Right cardiac atrium (tissue), 5 donors: ENCODE results near the gene FHIT. TPM values are rescaled to one million over a fixed set of nuclear protein-coding genes. Genes with fewer than 3 reads are reported as not detected.
"Not testable (repeated sequence)": the region's sequence is repeated elsewhere in the genome, so short reads cannot be mapped to it uniquely, and the experiment has no call there.

Source experiments
- ATAC-seq, 2 donors: fragments of 200-7000 bp; cut with Tn5 transposase; one replicate each; pipeline versions ENCODE4 v1.8.0 to v1.9.1; 2020; ENCODE audit warnings: moderate library complexity in 2 of 2, mild to moderate bottlenecking in 1 of 2
- DNase-seq, 3 donors: peaks; one replicate each; pipeline ENCODE4 v3.0.0-alpha.2; 2020
- H3K27ac ChIP-seq: one replicate; pipeline ENCODE4 v1.5.1; 2013; ENCODE audit warnings: mild to moderate bottlenecking, low read length, control low read depth, moderate library complexity
- H3K27me3 ChIP-seq: one replicate; pipeline ENCODE4 v1.6.1; 2013; ENCODE audit not compliant: control insufficient read depth, insufficient read depth
- H3K4me1 ChIP-seq: one replicate; pipeline ENCODE4 v1.6.1; 2013; ENCODE audit warnings: low read length; ENCODE audit not compliant: control insufficient read depth, insufficient read depth
- H3K4me3 ChIP-seq: one replicate; pipeline ENCODE4 v1.5.1; 2013; ENCODE audit warnings: low read length, control low read depth
- H3K9me3 ChIP-seq: one replicate; pipeline ENCODE4 v1.6.1; 2013; ENCODE audit warnings: low read length; ENCODE audit not compliant: control insufficient read depth
- WGBS: extraction: QIAGEN DNeasy Blood & Tissue Kit; methylation state at CpG from one replicate; pipeline ENCODE4 v1.1.7; 2013; 5-methylcytosine and 5-hydroxymethylcytosine counted together
- intact Hi-C, 4 donors: fragments of 100-400 bp; cut with DNase I; formaldehyde crosslinking; loops; one replicate each; pipeline versions ENCODE4 v1.11.0 to v1.14.0; 2022 to 2023
- polyA plus RNA-seq: library from polyadenylated mRNA; stranded (reverse); fragments of 200-250 nt; gene quantifications from one replicate; pipeline ENCODE4 v1.2.3, GENCODE V29; 2013
- total RNA-seq, 4 donors: library from RNA; stranded (reverse); fragmentation: NEBNext Ultra II Directional; extraction: Animal tissue kit (Norgen Biotek cat#: 25700); gene quantifications; one replicate each; pipeline ENCODE4 v1.2.1, GENCODE V29; 2021
- donor health status: healthy with polysubstance abuse.
- donor health status: DM: no; HTN: yes; CAD: no.
- donor health status: DM: no; HTN: no; CAD: no.
- donor health status: DM: no; HTN: yes; CAD: no; lungs with severe emphysema.
- donor health status: DM: yes; HTN: yes; CAD: no.

Gene FHIT
- total and polyA plus RNA-seq, 5 donors: 16.5 to 25.8 (median 21.4) TPM

DNA sequence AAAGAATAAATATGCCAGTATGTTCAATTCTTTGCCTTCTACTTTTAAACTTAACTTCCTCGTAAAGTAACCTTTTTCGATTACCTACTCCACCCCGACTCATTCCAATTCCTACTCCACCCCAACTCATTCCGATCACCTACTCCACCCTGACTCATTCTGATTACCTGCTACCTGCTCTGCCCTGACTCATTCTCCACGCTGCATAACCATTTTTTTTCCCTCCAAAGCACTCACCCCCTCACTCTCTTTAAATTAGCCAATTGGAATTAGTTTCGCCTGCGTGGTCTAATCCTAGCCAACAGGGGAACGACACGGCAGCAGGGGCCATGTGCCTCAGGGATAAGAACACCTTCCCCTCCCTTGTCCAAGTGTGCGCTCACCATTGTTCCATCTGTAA, 362.3 kb downstream of the FHIT start:
- H3K27ac ChIP-seq, ATAC-seq, DNase-seq, intact Hi-C loops, H3K27me3 ChIP-seq, H3K4me3 ChIP-seq, H3K9me3 ChIP-seq, H3K4me1 ChIP-seq: not testable (repeated sequence)
- WGBS: 94% methylated on average over 10 of the region's 10 CpGs

DNA sequence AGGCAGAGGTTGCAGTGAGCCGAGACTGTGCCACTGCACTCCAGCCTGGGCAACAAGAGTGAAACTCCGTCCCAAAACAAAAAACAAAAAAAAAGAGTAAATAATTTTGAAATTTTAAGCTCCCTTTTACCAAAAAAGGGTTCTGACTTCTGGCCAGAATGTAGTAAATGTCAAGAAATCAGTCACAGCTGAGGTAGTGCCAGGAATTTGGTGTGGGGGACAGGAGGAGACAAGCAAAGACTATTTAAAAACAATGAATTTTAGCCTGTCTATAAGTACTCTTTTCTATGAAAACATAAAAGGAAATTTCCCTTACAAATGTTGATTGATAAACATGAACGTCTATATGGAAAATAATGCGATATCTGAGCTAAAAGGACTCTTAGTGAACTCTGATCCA, 363.7 kb downstream of the FHIT start:
- intact Hi-C loops: no loop called here
- no peak for ATAC-seq
- H3K27ac ChIP-seq: no peak overlapping the region
- DNase-seq: no peak
- no peaks in the 10 kb centered on the region for H3K9me3 ChIP-seq
- WGBS: 85% methylated on average over 4 of the region's 4 CpGs
- no peaks in the 10 kb centered on the region for H3K27me3 ChIP-seq
- H3K4me1 ChIP-seq: no peaks in the 10 kb centered on the region
- no peak overlapping the region for H3K4me3 ChIP-seq

DNA sequence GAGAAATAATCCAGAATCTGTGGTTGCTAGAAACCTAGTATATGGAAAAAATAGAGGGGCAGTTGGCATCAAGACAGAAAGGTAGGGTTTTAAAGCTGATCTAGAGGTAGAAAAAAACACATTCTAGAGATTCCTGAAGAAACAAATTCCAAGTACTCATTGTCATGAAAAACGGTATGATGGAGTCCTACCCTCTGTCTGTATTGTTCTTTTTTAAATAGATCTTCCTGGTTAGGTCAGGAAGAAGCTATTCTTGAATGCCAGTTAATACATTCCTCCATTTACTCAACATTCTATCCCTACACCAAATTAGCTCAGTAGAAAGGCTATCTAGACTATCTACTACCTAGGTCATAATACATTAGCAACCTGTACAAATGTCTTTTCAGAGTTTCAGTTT, 364.7 kb downstream of the FHIT start:
- ATAC-seq: no peak
- no peaks in the 10 kb centered on the region for H3K27me3 ChIP-seq
- no peak overlapping the region for H3K4me3 ChIP-seq
- DNase-seq: no peak
- WGBS: 62% methylated on average over 1 of the region's 1 CpG
- H3K9me3 ChIP-seq: no peaks in the 10 kb centered on the region
- no peaks in the 10 kb centered on the region for H3K4me1 ChIP-seq
- no peak overlapping the region for H3K27ac ChIP-seq
- intact Hi-C loops: no loop called here

DNA sequence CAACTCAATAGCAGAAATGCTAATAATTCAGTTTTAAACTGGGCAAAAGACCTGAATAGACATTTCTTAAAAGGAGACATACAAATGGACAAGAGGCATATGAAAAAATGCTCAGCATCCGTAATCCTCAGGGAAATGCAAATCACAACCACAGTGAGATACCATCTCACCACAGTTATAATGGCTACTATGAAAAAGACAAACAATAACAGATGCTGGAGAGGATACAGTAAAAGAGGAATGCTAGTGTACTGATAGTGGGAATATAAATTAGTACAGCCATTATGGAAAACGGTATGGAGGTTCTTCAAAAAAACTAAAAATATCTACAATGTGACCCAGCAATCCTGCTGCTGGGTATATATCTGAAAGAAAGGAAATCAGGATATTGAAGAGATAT, 367.2 kb downstream of the FHIT start:
- no peak for ATAC-seq
- 62% methylated on average over 2 of the region's 2 CpGs for WGBS
- Histone ChIP-seq H3K9me3 (no peaks in the 10 kb centered on the region), H3K4me3 (no peak overlapping the region), H3K27ac (no peak overlapping the region), H3K4me1 (no peaks in the 10 kb centered on the region), H3K27me3 (no peaks in the 10 kb centered on the region)
- no peak for DNase-seq
- intact Hi-C loops: no loop called here

DNA sequence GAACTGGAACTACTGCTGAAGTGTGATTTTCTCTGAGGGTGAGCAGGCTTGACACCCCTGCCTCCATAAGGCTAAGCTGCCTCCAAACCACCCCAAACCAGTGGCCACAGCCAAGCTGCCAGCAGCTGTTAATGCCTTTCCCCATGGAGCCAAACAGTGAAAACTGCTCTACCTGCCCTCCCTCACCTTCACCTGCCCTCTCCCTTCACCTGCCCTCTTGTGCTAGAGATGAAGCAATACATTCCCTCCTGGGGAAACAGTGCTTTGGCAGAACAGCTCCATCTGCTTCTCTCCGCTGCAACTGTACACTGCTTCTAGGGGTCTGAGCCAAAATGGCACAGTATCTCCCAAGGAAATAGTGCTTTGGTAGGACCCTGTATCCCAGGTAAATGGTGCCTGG, 374.1 kb downstream of the FHIT start:
- Histone ChIP-seq H3K9me3 (no peaks in the 10 kb centered on the region), H3K27me3 (no peaks in the 10 kb centered on the region), H3K4me1 (no peaks in the 10 kb centered on the region), H3K4me3 (no peak overlapping the region), H3K27ac (no peak overlapping the region)
- DNase-seq (no peak), ATAC-seq (no peak)
- 96% methylated on average over 1 of the region's 1 CpG for WGBS
- intact Hi-C loops: no loop called here

DNA sequence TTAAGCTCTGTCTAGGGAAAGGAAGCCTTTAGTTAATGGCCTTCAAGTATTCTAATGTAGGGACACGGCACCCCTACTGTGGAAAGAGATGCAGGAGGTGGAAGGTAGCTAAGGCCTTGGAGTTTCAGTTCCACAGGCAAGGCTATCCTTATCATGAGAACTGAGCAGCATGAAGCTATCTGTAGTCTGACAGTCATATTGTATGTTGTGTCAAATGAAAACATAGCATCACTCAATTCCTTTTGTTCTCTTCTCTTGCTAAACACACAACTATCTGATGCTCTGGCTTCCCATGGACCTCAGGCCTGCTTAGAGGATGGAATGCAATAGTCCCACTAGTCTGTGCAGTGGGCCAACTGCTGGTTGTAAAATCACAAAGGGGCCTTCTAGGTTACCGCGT, 380.9 kb downstream of the FHIT start:
- no peaks in the 10 kb centered on the region for H3K9me3 ChIP-seq
- H3K27ac ChIP-seq: no peak overlapping the region
- H3K27me3 ChIP-seq: no peaks in the 10 kb centered on the region
- 88% methylated on average over 3 of the region's 3 CpGs for WGBS
- intact Hi-C loops: no loop called here
- DNase-seq (no peak), ATAC-seq (no peak)
- H3K4me1 ChIP-seq: no peaks in the 10 kb centered on the region
- no peak overlapping the region for H3K4me3 ChIP-seq

DNA sequence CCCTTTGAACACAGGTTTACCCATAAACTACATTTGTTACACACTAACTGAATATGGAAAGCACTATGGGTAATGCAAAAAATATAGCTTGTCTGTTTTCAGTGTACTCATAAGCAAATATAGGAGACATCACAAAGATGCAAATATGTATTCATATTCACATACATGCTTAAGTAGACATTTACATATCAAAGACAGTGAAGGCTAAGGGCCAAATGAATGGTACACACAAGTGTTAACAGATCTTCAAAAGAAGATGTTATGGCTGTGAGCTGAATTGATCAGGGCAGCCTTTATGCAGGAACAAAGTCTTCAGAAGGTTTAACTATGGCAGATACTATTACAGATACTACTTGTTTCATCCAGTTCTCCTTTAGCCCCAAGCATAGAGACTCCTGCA, 384.1 kb downstream of the FHIT start:
- intact Hi-C loops: no loop called here
- Histone ChIP-seq H3K9me3 (no peaks in the 10 kb centered on the region), H3K27ac (no peak overlapping the region), H3K27me3 (no peaks in the 10 kb centered on the region), H3K4me1 (no peaks in the 10 kb centered on the region), H3K4me3 (no peak overlapping the region)
- ATAC-seq (no peak), DNase-seq (no peak)

DNA sequence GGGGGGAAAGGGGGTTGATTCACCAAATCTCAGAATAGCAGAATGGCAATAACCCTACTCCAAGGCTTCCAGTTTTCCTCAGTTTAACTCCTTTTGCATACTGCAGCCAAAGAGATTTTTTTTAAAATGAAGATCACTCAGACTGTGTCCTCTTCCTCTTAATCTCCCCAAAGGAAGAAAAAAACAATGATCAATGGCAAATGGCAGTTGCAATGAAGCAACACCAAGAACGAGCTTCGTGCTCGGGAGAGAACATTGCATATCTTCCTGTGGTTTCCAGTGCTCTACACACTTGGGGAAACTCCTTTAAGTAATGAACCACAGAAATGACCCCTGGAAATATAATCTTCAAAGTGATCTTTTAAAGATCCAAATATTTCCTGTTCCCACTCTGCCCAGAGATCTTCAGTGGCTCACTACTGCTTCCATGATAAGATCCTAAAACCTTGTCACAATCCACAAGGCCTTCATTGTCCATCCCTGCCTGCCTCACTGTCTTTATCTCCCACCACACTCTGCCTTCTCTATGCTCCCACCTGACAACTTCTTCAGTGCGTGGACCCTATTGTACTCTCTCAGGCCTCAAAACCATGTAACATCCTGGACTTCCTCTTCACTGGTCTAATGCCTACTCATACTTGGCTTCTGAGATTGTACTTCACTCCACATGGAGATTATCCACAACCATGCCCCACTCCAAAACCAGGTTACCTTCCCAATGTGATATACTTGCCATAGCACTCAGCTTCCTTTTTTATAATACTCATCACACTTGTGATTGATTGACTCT, 394.8 kb downstream of the FHIT start:
- Histone ChIP-seq H3K9me3 (no peaks in the 10 kb centered on the region), H3K4me1 (no peaks in the 10 kb centered on the region), H3K4me3 (no peak overlapping the region), H3K27ac (no peak overlapping the region), H3K27me3 (no peaks in the 10 kb centered on the region)
- no peak for DNase-seq
- 80% methylated on average over 4 of the region's 4 CpGs for WGBS
- ATAC-seq: no peak
- intact Hi-C loops: no loop called here

DNA sequence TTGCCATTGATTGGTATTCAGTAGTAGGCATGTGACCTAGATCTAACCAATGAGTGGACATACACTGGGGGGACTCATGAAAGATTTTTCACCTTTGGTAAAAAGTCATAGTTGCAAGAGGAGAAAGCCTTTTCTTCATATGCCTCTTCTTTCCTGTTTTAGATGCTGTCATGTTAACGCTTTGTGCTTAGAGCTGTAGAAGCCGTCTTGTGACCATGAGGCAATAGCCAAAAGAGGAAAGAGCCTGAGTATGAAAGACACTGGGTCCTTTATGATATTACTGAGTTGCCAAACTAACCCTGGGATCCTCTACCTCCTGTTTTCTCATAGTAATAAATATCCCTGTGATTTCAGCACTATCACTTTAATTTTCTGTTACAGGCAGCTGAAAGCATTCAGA, 396.0 kb downstream of the FHIT start:
- intact Hi-C loops: no loop called here
- WGBS: 85% methylated on average over 2 of the region's 2 CpGs
- H3K27me3 ChIP-seq: no peaks in the 10 kb centered on the region
- no peak overlapping the region for H3K27ac ChIP-seq
- no peaks in the 10 kb centered on the region for H3K9me3 ChIP-seq
- H3K4me3 ChIP-seq: no peak overlapping the region
- no peaks in the 10 kb centered on the region for H3K4me1 ChIP-seq
- DNase-seq (no peak), ATAC-seq (no peak)

DNA sequence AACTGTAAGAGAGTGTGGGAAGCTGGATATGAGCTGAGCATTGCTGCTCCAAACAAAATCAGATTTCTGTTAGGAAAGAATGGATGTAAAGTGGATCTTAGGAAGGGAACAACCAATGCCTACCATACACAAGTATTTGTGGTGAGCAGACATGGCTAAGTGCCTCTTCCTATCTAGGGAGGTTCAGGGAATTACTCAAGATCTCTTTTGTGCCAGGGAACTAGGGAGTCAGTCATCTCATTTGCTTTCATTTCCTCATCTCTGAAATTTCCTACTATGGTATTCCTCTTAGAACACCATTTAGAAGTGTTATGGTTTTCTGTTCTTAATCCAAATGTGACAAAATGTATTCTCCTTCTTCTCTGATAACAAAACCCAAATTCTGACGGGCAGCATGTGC, 396.5 kb downstream of the FHIT start:
- Histone ChIP-seq H3K9me3 (no peaks in the 10 kb centered on the region), H3K27ac (no peak overlapping the region), H3K4me3 (no peak overlapping the region), H3K4me1 (no peaks in the 10 kb centered on the region), H3K27me3 (no peaks in the 10 kb centered on the region)
- intact Hi-C loops: no loop called here
- 54% methylated on average over 1 of the region's 1 CpG for WGBS
- no peak for DNase-seq
- no peak for ATAC-seq

DNA sequence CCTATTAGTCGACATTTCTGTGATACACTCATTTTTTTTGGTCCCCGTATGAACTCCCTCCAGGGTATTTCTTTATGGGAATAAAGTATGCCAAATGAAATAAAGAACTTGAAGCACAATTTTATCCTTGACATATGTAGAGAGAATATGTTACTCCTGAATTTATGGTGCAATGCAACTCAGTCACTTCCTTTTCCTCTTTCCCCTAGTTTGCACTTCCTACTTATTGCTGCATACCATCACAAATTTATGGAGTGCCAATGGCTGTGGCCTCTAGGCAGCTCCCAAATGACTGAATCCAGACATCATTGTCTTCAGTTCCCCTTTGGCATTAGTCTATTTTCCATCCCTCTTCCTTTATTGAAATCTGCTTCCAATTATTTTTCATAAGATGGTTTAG, 403.5 kb downstream of the FHIT start:
- intact Hi-C loops: no loop called here
- DNase-seq (no peak), ATAC-seq (no peak)
- Histone ChIP-seq H3K27me3 (no peaks in the 10 kb centered on the region), H3K4me1 (no peaks in the 10 kb centered on the region), H3K9me3 (no peaks in the 10 kb centered on the region), H3K27ac (no peak overlapping the region), H3K4me3 (no peak overlapping the region)
- WGBS: 56% methylated on average over 2 of the region's 2 CpGs

DNA sequence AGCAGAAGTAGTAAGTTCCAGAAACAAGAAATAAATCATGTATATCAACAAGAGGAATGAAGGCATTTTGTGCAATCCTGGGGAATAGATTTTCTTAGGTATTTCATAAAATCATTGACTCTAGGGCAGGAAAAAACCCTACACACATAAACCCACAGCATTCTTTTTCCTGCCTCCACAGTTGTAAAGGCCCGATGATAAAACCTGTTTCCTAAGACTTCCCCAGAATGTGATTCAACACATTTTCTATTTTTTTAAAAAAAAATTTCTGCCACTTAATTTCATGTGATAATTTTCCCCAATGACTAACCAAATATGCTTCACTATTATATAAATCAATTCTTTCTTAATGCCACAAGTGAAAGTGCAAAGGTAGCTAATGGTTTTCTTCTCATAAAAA, 407.0 kb downstream of the FHIT start:
- intact Hi-C loops: no loop called here
- Histone ChIP-seq H3K4me3 (no peak overlapping the region), H3K9me3 (no peaks in the 10 kb centered on the region), H3K27me3 (no peaks in the 10 kb centered on the region), H3K27ac (no peak overlapping the region), H3K4me1 (no peaks in the 10 kb centered on the region)
- ATAC-seq: no peak
- WGBS: 69% methylated on average over 1 of the region's 1 CpG
- DNase-seq: no peak
